NCI-H2227 (cell line): ENCODE data around the gene C1orf159.
"Not testable (repeated sequence)": the region's sequence is repeated elsewhere in the genome, so short reads cannot be mapped to it uniquely, and the experiment has no call there.

Source experiments
- DNase-seq: peaks from one replicate; lab custom pipeline; 2025; ENCODE audit not compliant: unreplicated experiment; lab: John Stamatoyannopoulos, UW

The C1orf159 gene

GRCh38 chr1:1150100-1150499 is 34.2 kb upstream of the C1orf159 start:
- no peak for DNase-seq

GRCh38 chr1:1149416-1149815 is 33.5 kb upstream of the C1orf159 start:
- no peak for DNase-seq

DNA sequence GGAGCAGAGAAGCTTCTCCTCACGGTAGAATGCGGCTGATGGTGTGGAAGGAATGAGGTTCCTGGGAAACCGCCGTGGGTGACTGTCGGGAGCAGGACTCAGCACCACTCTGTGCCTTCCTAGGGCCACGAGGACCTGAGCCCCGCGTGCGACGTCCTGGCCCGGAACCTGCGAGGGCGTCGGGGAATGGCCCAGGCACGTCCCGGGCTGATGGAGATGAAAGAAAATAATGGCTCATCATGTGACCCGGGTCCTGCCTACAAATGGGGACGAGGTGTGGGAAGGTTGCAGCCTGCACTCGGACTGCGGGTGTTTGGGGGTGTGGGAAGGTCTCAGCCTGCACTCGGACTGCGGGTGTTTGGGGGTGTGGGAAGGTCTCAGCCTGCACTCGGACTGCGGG is 32.7 kb upstream of the C1orf159 start:
- no peak for DNase-seq

DNA sequence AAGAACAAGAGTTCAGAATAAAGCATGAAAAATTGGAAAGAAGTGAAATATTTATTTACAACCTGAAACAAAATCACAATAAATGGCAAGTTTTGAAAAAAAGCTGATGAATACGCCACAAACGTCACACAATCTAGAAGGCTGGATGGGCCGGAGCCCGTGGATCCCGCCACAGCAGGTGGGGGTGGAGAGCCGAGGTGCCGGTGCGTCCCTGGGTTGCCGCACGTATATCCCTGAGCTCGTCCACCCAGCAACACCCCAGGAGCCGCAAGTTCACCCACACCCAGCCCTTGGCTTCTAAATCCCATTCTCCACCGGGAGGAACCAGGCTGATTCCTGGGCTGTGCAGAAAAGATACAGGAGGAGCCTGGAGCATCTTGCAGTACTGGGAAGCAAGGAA is 32.2 kb upstream of the C1orf159 start:
- no peak for DNase-seq

GRCh38 chr1:1146596-1146995 is 30.7 kb upstream of the C1orf159 start:
- DNase-seq = no peak

GRCh38 chr1:1146026-1146425 is 30.1 kb upstream of the C1orf159 start:
- no peak for DNase-seq

GRCh38 chr1:1145547-1145914 is 29.6 kb upstream of the C1orf159 start:
- DNase-seq = no peak

GRCh38 chr1:1144843-1145546 is 29.1 kb upstream of the C1orf159 start:
- no peak for DNase-seq

DNA sequence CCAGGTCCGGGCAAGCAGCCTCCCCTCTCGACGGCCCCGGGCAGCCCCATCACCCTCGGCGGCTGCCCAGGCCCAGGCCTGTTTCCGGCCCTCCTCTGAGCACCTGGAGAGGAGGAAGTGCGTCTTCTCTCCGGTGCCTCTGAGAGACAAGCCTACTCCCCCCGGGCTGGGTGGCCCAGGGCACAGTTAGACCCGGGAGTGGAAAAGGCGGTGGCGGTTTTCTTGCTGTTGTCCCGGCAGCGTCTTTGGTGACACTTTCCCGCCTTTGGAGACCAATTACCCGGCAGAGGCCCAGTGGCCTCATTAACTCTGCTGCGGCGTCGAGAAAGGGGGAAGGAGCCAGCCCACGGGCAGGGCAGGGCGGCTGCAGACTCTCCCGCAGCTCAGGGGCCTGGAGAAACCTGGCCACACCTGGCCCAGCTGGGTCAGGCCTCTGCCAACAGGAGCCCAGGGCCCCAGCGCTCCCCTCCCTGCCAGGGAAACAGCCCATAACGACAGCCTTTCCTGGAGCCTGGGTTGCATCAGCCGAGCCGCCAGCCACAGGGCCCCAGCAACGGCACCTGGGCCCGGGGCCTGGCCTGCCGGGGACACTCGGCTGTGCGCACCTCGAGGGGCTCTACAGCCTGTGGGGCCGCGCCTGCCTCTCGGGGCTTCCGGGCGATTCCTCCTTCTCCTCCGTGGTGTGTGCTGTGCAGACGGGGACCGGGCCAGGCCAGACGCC is 28.4 kb upstream of the C1orf159 start:
- peak; percentile 39 for DNase-seq

GRCh38 chr1:1143636-1144035 is 27.7 kb upstream of the C1orf159 start:
- DNase-seq = no peak

DNA sequence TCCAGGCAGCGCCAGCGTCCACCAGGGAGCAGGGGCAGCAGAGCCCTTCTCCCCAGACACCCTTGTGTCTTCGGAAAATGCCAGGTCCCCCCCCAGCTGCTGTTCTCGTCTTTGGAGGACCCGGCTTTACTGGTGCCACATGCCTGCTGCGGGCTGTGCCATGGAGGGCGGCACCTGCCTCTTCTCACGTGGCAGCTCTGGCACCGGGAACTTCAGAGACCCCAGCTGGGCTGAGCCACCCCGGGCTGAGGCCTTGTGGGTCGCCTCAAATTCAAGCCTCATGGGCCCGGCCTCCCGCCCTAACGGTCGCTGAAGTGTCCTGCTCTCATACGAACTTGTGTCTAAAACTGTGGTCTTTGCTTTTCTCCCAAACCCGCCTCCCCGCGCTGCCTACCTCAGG is 27.0 kb upstream of the C1orf159 start:
- no peak for DNase-seq

- DNase-seq = not testable (repeated sequence)
Measured at GRCh38 chr1:1142352-1142751, 26.5 kb upstream of the C1orf159 start.

- DNase-seq = no peak
Measured at GRCh38 chr1:1141911-1142250, 26.0 kb upstream of the C1orf159 start.

GRCh38 chr1:1141244-1141910 is 25.5 kb upstream of the C1orf159 start:
- no peak for DNase-seq

DNA sequence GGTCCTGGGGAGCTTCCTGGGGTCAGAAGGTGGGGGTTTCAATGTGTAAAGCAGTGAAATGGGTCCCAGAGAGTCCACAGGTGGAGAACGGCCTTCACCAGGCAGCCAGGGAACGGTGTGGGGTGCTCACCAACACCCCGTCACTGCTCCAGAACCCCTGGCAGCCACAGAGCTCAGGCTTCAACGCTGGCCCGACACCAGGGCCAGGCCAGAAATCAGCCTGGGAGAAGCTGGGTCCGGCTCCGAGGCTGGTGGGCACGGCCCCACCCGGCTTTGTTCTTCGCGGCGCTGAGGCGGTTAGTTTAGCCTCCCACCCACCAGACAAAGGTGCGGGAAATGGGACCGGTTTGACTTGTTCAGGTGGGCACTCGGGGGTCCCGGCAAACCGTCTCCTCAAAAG is 24.8 kb upstream of the C1orf159 start:
- no peak for DNase-seq

- no peak for DNase-seq
Measured at GRCh38 chr1:1137256-1138045, 21.6 kb upstream of the C1orf159 start.

DNA sequence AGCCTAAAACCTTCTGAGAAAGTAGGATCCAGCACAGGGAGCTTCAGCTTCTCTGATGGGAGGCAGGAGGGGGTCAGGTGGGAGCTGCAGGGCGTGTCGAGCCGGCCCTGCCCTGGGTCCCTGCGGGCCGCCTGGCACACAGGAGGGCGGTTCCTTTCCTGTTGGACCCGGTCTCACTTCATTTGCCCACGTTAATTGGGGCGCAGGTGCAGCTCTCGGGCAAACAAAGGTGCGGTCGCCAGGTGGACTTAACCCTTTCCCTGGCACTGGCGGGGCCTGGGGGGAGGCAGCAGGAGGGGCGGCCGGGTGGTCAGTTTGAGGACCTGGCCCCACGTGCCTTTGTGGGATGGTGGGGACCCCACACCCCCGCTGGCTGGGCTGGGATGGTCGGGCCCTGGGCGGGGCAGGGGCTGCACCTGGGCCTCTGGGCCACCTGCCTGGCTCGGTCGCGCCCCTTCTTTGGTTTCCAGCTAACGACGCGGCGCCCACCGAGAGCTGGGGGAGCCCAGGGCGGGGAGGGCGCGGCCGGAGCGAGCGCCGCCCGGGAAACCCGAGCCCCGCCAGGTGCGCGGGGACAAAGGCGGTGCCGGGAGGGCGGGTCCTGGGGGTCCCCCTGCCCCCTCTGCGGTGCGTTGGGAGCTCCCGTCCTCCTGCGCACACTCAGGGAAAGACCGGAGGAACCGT is 20.8 kb upstream of the C1orf159 start:
- no peak for DNase-seq

DNA sequence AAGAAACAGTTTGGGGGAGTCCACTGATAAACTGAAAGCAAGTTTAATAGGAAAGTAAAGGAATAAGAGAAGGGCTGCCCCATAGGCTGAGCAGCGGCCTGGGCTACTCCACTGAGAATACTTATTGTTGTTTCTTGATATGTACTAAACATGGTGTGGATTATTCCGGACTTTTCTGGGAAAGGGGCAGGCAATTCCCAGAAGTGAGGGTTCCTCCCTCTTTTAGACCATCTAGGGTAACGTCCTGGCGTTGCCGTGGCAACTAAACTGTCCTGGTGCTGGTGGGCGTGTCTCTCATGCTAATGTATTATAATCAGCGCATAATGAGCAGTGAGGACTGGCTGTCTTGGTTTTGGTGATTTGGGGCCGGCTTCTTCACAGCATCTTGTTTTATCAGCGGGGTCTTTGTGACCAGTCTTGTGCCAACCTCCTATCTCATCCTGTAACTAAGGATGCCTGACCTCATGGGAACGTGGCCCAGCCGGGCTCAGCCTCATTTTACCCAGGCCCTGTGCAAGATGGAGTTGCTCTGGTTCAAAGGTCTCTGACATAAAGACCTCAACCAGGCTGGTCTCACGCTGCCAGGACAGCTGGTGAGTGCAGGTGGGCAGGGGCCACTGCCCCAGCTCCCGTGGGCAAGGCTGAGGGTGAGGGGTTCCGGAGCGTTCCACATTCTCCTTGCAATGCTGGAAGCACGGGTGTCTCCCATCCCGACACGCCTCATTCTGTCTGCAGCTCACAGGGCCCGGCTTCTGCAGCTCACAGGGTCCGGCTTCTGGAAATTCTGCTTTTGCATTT is 19.6 kb upstream of the C1orf159 start:
- peak; percentile 22 for DNase-seq

- no peak for DNase-seq
Measured at GRCh38 chr1:1134300-1134970, 18.5 kb upstream of the C1orf159 start.
